DMS114 treated with DMSO at 0.1 percent for 48 hours (cell line): ENCODE measurements around the gene PLCL2.
"Not testable (repeated sequence)": the region's sequence is repeated elsewhere in the genome, so short reads cannot be mapped to it uniquely, and the experiment has no call there.

Experiments
- DNase-seq: peaks from one replicate; lab custom pipeline; 2025; ENCODE audit not compliant: unreplicated experiment; lab: John Stamatoyannopoulos, UW

PLCL2 gene

GRCh38 chr3:17110660-17111396 lies 226.1 kb downstream of the PLCL2 start:
- no peak for DNase-seq

DNA sequence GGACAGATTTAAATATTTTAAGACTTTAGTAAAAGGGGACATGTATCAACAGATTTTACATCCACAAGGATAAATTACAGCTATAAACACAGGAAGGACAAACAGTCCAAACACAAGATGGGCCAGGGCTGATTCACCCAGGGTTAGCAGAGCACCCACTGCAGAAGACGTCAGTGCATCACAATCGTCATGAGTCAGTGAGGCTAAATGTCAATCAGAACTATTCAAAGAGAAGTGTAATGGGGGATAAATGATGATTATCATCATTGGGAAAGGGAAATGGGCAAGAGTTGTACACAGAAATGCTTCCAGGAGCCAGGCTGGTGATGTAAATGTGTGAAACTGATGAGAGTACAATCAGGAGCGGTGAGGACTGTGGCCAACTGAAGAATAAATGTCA lies 226.8 kb downstream of the PLCL2 start:
- no peak for DNase-seq

GRCh38 chr3:17115186-17115585 lies 230.4 kb downstream of the PLCL2 start:
- DNase-seq, result no peak

DNA sequence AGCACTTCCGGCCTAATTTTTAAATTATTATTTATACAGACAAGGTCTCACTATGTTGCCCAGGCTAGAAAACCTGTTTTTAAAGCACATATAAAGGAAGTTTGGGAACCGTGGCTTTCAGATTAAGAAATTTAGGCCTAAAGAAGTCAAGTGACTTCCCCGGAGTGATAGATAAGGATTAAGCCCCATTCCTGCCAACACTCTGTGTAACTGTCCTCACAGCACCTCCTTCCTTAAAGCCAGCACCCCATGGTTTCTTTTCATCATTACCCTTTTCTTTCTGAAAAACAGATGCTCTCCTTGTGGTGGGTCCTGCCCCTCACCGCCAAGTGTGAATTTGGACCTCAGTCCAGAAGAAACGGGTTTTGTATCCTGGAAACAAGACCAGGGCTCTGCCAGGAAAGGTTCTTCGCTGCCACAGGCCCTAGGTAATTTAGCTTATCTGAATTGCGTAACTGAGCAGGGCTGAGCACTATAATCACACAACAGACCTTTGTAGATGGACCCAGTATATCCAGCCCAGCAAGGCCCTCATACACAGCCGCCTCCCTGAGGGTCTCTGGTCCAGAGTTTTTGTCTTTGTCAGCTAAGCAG lies 231.3 kb downstream of the PLCL2 start:
- no peak for DNase-seq

- no peak for DNase-seq
Measured at GRCh38 chr3:17118771-17119170, 234.0 kb downstream of the PLCL2 start.

DNA sequence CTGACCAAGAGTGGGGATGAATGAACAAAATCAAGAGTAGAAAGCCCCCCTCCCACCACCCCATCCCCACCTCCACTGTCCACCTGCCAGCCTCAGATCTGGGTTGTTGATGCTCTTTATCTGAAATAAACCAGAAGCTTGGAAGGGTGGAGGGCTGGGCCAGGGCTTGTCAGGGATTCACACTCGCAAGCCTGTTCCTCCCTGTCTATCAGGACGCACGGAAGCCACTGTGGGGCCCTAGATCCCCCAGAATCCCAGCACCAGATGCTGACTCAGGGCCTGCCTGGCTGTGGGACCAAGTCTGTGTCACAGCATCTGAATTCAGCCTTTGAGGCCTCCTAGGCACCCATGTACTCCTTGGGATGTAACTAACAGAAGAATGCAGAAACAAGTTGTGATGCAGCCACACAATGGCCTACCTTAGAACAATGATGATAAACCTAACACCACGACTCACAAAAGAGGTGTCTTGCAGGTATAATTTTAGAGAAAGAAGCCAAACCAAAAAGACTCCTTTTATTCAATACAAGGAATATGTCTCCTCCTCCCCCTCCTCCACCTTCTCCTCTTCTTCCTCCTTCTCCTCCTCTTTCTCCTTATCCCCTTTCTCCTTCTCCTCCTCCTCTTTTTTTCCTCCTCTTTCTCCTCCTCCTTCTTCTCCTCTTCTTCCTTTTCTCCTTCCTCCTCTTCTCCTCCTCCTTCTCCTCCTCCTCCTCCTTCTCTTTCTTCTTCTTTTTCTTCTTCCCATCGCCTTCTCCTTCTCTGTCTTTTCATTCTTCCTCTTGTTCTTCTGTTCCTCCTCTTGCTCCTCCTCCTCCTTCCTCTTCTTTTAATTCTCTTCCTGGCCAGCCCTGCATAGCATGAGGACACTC lies 234.7 kb downstream of the PLCL2 start:
- DNase-seq, result no peak

DNA sequence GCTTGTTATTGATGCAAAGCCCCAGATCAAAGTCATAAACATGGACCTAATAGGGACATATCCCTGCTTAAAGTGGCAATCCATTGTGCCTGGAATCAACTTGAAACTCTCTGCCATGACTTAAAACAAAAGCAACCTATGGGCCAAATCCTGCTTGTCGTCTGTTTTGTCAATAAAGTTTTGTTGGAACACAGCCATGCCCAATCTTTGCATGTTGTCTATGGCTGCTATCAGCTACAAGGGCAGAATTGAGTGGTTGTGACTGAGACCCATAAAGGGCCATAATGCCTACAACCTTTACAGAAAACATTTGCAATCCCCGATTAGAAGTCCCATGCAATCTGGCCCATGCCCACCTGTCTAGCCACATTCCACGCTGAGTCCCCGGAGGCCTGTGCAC lies 235.4 kb downstream of the PLCL2 start:
- no peak for DNase-seq

- no peak for DNase-seq
Measured at GRCh38 chr3:17121336-17121735, 236.6 kb downstream of the PLCL2 start.

DNA sequence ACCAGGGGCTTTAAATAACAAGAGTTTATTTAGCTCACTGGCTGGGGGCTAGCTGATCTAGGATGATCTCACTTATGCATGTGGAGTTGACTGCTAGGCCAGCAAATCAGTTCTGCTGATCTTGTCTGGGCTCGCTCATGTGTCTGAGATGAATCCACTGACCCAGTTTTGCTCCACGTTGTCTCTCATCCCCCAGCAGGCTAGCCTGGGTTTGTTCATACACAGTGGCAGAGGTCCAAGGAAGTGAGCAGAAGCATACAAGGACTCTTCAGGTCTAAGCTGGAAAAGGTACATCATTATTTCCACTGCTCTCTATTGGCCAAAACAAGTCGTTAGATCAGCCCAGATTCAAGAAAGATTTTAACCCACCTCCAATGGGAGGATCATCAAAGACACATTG lies 238.0 kb downstream of the PLCL2 start:
- DNase-seq, result no peak

GRCh38 chr3:17125738-17126442 lies 241.1 kb downstream of the PLCL2 start:
- no peak for DNase-seq

GRCh38 chr3:17128671-17129070 lies 243.9 kb downstream of the PLCL2 start:
- not testable (repeated sequence) for DNase-seq

DNA sequence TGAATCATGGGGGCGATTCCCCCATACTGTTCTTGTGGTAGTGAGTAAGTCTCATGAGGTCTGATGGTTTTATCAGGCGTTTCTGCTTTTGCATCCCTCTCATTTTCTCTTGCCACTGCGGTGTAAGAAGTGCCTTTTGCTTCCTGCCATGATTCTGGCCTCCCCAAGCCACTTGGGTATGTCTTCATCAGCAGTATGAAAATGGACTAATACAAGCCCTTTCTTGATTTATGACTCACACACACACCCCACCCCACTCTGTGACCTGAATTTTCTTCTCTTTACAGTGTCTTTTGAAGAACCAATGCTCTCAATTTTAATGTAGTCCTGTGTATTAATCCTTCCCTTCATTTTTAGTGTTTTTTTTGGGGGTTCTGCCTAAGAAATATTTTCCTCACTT lies 244.8 kb downstream of the PLCL2 start:
- no peak for DNase-seq

DNA sequence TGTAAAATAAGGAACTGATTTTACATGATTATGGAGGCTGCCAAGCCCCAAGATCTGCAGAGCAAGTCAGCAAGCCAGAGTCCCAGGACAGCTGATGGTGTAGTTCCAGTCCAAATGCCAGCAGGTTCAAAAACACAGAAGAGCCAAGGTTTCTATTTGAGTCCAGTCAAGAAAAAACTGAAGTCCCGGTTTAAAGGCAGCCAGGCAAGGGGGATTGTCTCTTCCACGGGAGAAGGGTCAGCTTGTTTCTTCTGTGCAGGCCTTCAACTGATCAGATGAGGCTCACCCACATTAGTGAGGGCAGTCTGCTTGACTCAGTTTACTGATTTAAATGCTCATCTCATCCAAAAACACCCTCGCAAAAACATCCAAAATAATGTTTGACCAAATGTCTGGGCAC lies 246.2 kb downstream of the PLCL2 start:
- no peak for DNase-seq

DNA sequence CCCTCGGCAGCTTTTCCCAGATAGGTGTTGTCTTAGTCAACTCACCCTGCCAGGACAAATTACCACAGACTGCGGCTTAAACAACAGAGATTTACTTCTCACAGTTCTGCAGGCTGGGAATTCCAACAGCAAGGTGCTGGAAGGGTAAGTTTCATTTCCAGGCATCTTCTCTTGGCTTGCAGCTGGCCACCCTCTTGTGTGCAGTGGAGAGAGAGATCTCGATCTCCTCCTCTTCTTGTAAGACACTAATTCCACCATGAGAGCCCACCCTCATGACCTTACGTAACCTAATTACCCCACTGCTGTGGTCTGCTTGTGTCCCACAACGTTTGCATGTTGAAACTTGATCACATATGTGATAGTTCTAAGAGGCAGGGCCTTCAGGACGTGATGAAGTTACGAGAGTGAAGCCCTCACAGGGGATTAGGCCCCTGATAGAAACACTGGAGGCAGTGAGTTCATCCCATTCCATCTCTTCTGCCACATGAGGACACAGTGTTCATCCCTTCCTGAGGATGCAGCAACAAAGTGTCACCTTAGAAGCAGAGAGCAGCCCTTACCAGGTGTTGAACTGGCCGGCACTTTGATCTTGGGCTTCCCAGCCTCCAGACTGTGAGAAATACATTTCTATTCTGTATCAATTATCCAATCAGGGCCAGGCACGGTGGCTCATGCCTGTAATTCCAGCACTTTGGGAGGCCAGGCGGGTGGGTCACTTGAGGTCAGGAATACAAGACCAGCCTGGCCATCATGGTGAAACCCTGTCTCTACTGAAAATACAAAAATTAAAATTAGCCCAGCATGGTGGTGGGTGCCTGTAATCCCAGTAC lies 247.7 kb downstream of the PLCL2 start:
- DNase-seq, result no peak

GRCh38 chr3:17133632-17134545 lies 249.1 kb downstream of the PLCL2 start:
- no peak for DNase-seq

GRCh38 chr3:17135696-17136095 lies 250.9 kb downstream of the PLCL2 start:
- DNase-seq, result no peak

DNA sequence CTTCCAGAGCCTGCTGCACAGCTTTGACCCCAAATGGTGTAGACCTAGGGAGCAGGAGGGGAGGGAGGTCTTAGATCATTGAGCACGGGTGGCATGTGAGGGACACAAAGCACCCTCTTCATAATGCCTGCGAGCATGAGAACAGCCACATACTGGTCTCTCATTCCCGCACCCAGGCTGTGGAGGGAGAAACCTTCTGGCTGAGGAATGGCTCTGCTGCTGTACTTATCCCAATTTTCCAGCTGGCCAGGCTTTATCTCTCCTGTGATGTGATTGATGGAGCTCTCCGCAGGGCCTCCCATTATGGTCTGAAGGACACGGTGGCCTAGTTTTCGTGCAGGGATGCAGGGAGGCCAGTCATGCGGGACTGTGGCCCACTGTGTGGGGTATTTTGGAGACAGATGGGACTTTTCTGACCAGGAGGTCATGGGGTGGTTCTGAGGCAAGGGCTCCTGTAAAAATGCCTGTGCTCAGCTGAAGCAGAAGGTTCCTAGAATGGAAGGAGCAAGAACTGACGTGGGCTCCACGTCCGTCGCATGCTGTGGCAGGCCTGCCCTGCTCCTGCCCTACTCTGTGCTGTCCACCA lies 251.5 kb downstream of the PLCL2 start:
- no peak for DNase-seq

- no peak for DNase-seq
Measured at GRCh38 chr3:17137321-17137826, 252.6 kb downstream of the PLCL2 start.
